ENCODE results near the gene DPYD. TPM values are rescaled to one million over a fixed set of nuclear protein-coding genes. Genes with fewer than 3 reads are reported as not detected.

DPYD gene
- polyA plus RNA-seq, 4 donors, result 11.9 to 31.8 (median 26.0) TPM

DNA sequence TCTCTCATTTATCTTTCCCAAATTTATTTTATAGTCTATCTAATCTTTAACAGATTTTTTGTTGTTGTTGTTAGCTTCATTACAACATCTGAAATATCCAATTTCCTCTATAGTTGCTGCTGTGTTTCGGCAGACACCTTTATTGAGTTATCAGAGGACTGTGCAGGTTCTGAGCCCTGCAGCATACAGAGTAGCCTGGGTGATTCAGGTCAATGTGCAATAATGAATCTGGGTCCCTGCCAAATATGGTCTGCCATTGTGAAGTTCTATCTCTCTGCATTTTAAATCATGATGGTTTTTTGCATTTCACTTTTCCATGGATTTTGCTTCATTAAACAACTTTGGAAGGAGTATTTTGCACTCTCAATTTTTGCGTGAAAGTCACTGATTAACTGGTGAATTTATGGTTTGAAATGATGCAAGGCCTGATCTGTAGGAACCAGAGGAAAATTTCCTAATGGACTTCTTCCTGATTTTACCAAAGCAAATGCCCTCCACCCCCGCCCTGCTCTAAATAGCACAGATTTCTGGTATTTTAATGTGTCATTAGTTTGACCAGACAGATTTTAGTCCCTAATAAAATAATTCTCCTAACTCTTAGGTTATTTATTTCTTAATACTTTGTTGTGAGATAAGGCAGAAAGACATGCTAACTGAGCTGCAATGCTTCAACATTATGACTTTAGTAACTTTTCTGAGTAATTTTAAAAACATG, 797.0 kb downstream of the DPYD start:
- Histone ChIP-seq H3K27ac (ENCODE audit: low read depth in 1 of 3, low read length in 2 of 3) (no peak overlapping the region), H3K27me3 (ENCODE audit: control insufficient read depth in 3 of 3, insufficient read depth in 3 of 3, low read length in 3 of 3) (no peaks in the 10 kb centered on the region), H3K9me3 (ENCODE audit: control insufficient read depth in 2 of 2, insufficient read depth in 1 of 2, low read depth in 1 of 2, low read length in 1 of 2) (no peaks in the 10 kb centered on the region), H3K4me3 (ENCODE audit: low read depth in 1 of 3, low read length in 3 of 3) (no peak overlapping the region), H3K36me3 (ENCODE audit: control insufficient read depth in 3 of 3, insufficient read depth in 2 of 3, low read depth in 1 of 3, low read length in 3 of 3) (peaks cover 0 to 3% (median 0%) of the 10 kb centered on the region in 3 donors), H3K4me1 (ENCODE audit: control insufficient read depth in 3 of 3, insufficient read depth in 2 of 3, low read depth in 1 of 3, low read length in 2 of 3) (no peaks in the 10 kb centered on the region)
- WGBS, 3 donors, result 68 to 73% (median 72%) methylated on average over 3 of the region's 3 CpGs
- peak in 1 of 2 donors; percentile 19 for DNase-seq
- no peak for FAIRE-seq

DNA sequence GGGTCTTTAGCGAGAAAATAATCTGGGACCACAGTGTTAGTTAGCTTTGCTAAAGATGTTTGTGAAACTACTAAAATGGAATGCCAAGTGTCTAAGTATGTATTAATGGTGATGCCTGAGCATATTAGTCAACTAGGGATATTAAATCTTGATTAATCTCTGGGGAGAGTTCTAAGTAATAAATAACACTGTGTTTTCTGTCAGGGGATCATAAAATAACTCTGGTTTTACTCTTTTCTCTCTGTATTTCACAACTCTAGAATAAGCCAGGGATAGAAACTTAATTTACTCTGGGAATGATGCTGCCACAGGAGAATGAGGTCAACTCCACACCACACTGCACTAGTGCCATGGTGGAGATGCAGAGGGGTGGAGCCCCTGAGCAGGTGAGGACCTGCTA, 800.0 kb downstream of the DPYD start:
- WGBS, 3 donors, result 94 to 100% (median 98%) methylated on average over 1 of the region's 1 CpG
- no peaks in the 10 kb centered on the region for H3K9me3 ChIP-seq (ENCODE audit: control insufficient read depth in 2 of 2, insufficient read depth in 1 of 2, low read depth in 1 of 2, low read length in 1 of 2)
- no peaks in the 10 kb centered on the region for H3K27me3 ChIP-seq (ENCODE audit: control insufficient read depth in 3 of 3, insufficient read depth in 3 of 3, low read length in 3 of 3)
- no peak overlapping the region for H3K27ac ChIP-seq (ENCODE audit: low read depth in 1 of 3, low read length in 2 of 3)
- DNase-seq (no peak), FAIRE-seq (no peak)
- no peak overlapping the region for H3K4me3 ChIP-seq (ENCODE audit: low read depth in 1 of 3, low read length in 3 of 3)
- H3K36me3 ChIP-seq (ENCODE audit: control insufficient read depth in 3 of 3, insufficient read depth in 2 of 3, low read depth in 1 of 3, low read length in 3 of 3), result peaks cover 0 to 4% (median 3%) of the 10 kb centered on the region in 3 donors
- no peaks in the 10 kb centered on the region for H3K4me1 ChIP-seq (ENCODE audit: control insufficient read depth in 3 of 3, insufficient read depth in 2 of 3, low read depth in 1 of 3, low read length in 2 of 3)

DNA sequence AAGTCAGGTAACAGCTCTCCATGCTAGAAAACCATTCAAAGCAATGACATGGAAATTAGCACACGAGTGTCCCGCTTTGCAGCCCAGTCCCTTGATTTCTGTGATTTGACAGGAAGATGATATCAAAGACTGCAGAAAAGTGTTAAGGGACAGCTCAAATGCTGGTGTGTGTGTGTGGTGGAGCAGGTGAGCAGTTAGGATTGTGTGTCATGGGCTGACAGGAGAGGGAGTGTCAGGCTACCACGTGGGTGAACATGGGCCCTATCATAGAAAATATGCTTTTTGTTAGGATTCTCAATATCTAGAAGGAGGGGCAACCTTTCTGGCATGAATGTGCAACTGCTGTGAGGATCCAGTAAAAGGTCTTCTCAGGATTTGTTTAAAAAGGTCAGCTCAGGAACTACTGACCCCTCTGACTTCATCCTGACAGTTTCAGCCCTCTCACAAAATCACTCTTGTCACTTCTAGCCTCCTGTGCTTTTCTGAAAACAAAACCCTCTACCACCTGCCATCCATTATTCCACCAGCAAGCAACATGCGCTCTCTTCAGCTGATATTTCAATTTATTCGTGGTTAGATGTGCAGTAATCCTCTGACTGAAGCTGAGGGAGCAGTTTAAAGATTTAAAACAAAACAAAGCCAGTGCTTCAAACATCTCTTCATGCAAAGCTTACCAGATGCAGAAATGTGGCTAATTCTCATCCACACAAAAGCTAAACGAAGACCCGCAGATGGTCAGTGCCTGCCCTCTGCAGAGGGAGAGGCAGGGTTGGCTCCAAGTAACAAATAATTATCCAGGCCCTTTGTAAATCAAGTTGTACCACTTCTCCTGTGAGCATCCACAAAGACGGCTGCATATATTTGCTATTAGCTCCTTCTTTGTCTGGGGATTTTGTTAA, 801.3 kb downstream of the DPYD start:
- FAIRE-seq (no peak), DNase-seq (no peak)
- no peak overlapping the region for H3K27ac ChIP-seq (ENCODE audit: low read depth in 1 of 3, low read length in 2 of 3)
- no peaks in the 10 kb centered on the region for H3K9me3 ChIP-seq (ENCODE audit: control insufficient read depth in 2 of 2, insufficient read depth in 1 of 2, low read depth in 1 of 2, low read length in 1 of 2)
- H3K27me3 ChIP-seq (ENCODE audit: control insufficient read depth in 3 of 3, insufficient read depth in 3 of 3, low read length in 3 of 3), result no peaks in the 10 kb centered on the region
- WGBS, 3 donors, result 82 to 87% (median 82%) methylated on average over 8 of the region's 8 CpGs
- no peak overlapping the region for H3K4me3 ChIP-seq (ENCODE audit: low read depth in 1 of 3, low read length in 3 of 3)
- peaks cover 0 to 4% (median 3%) of the 10 kb centered on the region in 3 donors for H3K36me3 ChIP-seq (ENCODE audit: control insufficient read depth in 3 of 3, insufficient read depth in 2 of 3, low read depth in 1 of 3, low read length in 3 of 3)
- H3K4me1 ChIP-seq (ENCODE audit: control insufficient read depth in 3 of 3, insufficient read depth in 2 of 3, low read depth in 1 of 3, low read length in 2 of 3), result no peaks in the 10 kb centered on the region

DNA sequence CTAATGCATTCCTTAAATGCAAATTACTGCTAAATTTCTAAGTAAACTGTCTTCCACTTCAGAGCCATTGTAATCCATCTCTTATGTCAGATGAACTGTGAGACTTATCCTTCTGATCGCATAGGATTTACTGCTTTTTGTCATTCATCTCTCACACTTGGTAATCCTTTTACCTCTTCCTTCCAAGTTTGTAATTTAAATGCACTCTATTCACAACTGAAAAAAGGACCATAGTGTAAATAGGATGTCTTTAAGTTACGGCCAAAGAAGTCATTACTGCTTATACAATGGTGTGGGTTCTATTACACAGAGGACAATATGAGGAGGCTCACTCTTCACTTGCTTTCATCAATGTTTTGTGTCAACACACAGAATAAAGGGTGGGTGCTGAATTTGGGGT, 806.0 kb downstream of the DPYD start:
- DNase-seq, result no peak
- H3K36me3 ChIP-seq (ENCODE audit: control insufficient read depth in 3 of 3, insufficient read depth in 2 of 3, low read depth in 1 of 3, low read length in 3 of 3), result peaks cover 0 to 4% (median 0%) of the 10 kb centered on the region in 3 donors
- H3K9me3 ChIP-seq (ENCODE audit: control insufficient read depth in 2 of 2, insufficient read depth in 1 of 2, low read depth in 1 of 2, low read length in 1 of 2), result no peaks in the 10 kb centered on the region
- no peak for FAIRE-seq
- no peak overlapping the region for H3K4me3 ChIP-seq (ENCODE audit: low read depth in 1 of 3, low read length in 3 of 3)
- no peaks in the 10 kb centered on the region for H3K4me1 ChIP-seq (ENCODE audit: control insufficient read depth in 3 of 3, insufficient read depth in 2 of 3, low read depth in 1 of 3, low read length in 2 of 3)
- WGBS, 3 donors, result 91 to 94% (median 93%) methylated on average over 2 of the region's 2 CpGs
- no peak overlapping the region for H3K27ac ChIP-seq (ENCODE audit: low read depth in 1 of 3, low read length in 2 of 3)
- no peaks in the 10 kb centered on the region for H3K27me3 ChIP-seq (ENCODE audit: control insufficient read depth in 3 of 3, insufficient read depth in 3 of 3, low read length in 3 of 3)

DNA sequence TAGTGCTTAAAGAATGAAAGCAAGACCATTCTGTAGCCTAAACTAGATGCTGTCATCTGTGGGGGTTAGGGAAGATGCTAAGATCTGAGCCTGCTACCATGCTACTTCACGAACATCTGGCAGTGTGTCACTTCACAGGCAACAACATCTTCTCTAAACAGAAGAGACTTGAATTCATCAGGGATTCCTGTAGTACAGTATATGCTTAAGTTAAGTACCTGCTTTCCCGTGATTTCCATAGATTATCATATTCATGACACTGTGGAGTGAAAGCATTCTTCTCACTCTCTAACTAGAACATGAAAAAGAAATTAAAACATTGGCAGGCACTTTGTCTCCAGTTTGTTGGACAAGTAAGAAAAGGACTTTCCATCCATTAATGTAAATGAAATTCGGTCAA, 808.4 kb downstream of the DPYD start:
- 76 to 94% (median 91%) methylated on average over 3 of the region's 3 CpGs for WGBS, 3 donors

DNA sequence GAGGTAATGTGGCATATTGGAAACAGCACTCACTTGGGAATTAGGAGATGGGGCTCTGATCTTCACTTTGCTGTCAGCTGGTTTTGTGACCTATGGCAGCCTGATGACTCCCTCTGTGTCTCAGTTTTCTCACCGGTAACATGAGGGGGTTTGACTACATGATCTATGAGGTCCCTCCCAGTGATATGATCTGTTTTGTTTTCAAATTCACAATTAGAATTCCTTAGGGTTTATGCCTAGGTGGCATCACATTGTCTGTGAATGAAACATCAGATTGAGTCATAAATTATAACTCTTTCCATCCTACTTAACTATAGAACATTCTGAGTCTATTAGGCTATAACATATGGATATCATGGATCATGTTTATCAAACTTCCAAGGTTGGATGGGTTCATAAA, 812.7 kb downstream of the DPYD start:
- H3K27me3 ChIP-seq (ENCODE audit: control insufficient read depth in 3 of 3, insufficient read depth in 3 of 3, low read length in 3 of 3), result no peaks in the 10 kb centered on the region
- H3K4me1 ChIP-seq (ENCODE audit: control insufficient read depth in 3 of 3, insufficient read depth in 2 of 3, low read depth in 1 of 3, low read length in 2 of 3), result no peaks in the 10 kb centered on the region
- no peaks in the 10 kb centered on the region for H3K9me3 ChIP-seq (ENCODE audit: control insufficient read depth in 2 of 2, insufficient read depth in 1 of 2, low read depth in 1 of 2, low read length in 1 of 2)
- 85 to 97% (median 93%) methylated on average over 1 of the region's 1 CpG for WGBS, 3 donors
- no peak overlapping the region for H3K4me3 ChIP-seq (ENCODE audit: low read depth in 1 of 3, low read length in 3 of 3)
- no peak overlapping the region for H3K27ac ChIP-seq (ENCODE audit: low read depth in 1 of 3, low read length in 2 of 3)
- FAIRE-seq, result no peak
- H3K36me3 ChIP-seq (ENCODE audit: control insufficient read depth in 3 of 3, insufficient read depth in 2 of 3, low read depth in 1 of 3, low read length in 3 of 3), result no peaks in the 10 kb centered on the region
- DNase-seq, result no peak

More for the DNA sequence above, 808.4 kb downstream of the DPYD start:
- Histone ChIP-seq H3K27ac (ENCODE audit: low read depth in 1 of 3, low read length in 2 of 3) (no peak overlapping the region), H3K27me3 (ENCODE audit: control insufficient read depth in 3 of 3, insufficient read depth in 3 of 3, low read length in 3 of 3) (no peaks in the 10 kb centered on the region), H3K4me3 (ENCODE audit: low read depth in 1 of 3, low read length in 3 of 3) (no peak overlapping the region), H3K9me3 (ENCODE audit: control insufficient read depth in 2 of 2, insufficient read depth in 1 of 2, low read depth in 1 of 2, low read length in 1 of 2) (no peaks in the 10 kb centered on the region), H3K4me1 (ENCODE audit: control insufficient read depth in 3 of 3, insufficient read depth in 2 of 3, low read depth in 1 of 3, low read length in 2 of 3) (no peaks in the 10 kb centered on the region), H3K36me3 (ENCODE audit: control insufficient read depth in 3 of 3, insufficient read depth in 2 of 3, low read depth in 1 of 3, low read length in 3 of 3) (peaks cover 0 to 4% (median 0%) of the 10 kb centered on the region in 3 donors)
- FAIRE-seq, result no peak
- DNase-seq, result no peak

DNA sequence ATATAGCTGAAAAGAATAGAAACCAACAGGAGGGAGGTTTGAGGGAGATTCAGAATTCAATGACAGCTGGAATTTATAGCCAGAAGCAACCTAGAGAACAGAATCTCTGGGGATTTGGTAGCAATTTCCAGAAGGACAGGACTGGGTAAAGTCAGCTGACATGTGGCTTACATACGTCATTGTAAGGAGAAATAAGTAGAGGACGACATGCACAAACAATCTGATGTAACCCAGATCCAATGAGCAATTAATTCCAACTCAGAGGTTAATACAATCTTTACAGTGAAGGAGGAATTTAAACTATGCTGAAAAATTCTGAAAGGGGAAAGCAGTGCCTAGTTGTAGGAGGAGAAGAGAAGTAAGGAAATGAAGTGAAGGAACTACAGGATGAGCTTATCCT, 815.3 kb downstream of the DPYD start:
- H3K36me3 ChIP-seq (ENCODE audit: control insufficient read depth in 3 of 3, insufficient read depth in 2 of 3, low read depth in 1 of 3, low read length in 3 of 3), result no peaks in the 10 kb centered on the region
- FAIRE-seq, result no peak
- H3K4me3 ChIP-seq (ENCODE audit: low read depth in 1 of 3, low read length in 3 of 3), result no peak overlapping the region
- H3K27ac ChIP-seq (ENCODE audit: low read depth in 1 of 3, low read length in 2 of 3), result no peak overlapping the region
- no peaks in the 10 kb centered on the region for H3K27me3 ChIP-seq (ENCODE audit: control insufficient read depth in 3 of 3, insufficient read depth in 3 of 3, low read length in 3 of 3)
- H3K9me3 ChIP-seq (ENCODE audit: control insufficient read depth in 2 of 2, insufficient read depth in 1 of 2, low read depth in 1 of 2, low read length in 1 of 2), result no peaks in the 10 kb centered on the region
- no peaks in the 10 kb centered on the region for H3K4me1 ChIP-seq (ENCODE audit: control insufficient read depth in 3 of 3, insufficient read depth in 2 of 3, low read depth in 1 of 3, low read length in 2 of 3)
- DNase-seq, result no peak
- 84 to 94% (median 92%) methylated on average over 2 of the region's 2 CpGs for WGBS, 3 donors

DNA sequence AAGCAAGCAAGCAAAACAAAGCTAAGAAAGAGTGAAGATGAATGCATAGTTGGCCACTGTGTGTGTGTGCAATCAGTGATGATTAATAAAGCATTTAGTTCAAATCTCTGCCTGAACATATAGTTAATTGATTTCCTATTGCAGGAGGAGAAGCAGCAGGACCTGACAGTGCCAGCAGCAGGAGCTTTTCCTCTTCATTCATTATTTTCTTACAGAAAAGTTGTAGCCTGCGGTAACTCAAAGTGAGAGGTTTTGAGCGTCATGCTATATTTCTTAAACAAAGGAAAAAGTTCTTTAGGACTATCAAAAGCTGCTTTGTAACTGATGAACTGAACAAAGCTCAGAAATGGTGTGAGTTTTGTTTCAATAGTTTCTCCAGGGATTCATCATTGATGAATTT, 819.3 kb downstream of the DPYD start:
- Histone ChIP-seq H3K4me3 (ENCODE audit: low read depth in 1 of 3, low read length in 3 of 3) (no peak overlapping the region), H3K27me3 (ENCODE audit: control insufficient read depth in 3 of 3, insufficient read depth in 3 of 3, low read length in 3 of 3) (no peaks in the 10 kb centered on the region), H3K9me3 (ENCODE audit: control insufficient read depth in 2 of 2, insufficient read depth in 1 of 2, low read depth in 1 of 2, low read length in 1 of 2) (no peaks in the 10 kb centered on the region), H3K4me1 (ENCODE audit: control insufficient read depth in 3 of 3, insufficient read depth in 2 of 3, low read depth in 1 of 3, low read length in 2 of 3) (no peaks in the 10 kb centered on the region), H3K27ac (ENCODE audit: low read depth in 1 of 3, low read length in 2 of 3) (no peak overlapping the region), H3K36me3 (ENCODE audit: control insufficient read depth in 3 of 3, insufficient read depth in 2 of 3, low read depth in 1 of 3, low read length in 3 of 3) (peaks cover 0 to 4% (median 0%) of the 10 kb centered on the region in 3 donors)
- WGBS, 3 donors, result 93 to 98% (median 94%) methylated on average over 2 of the region's 2 CpGs
- DNase-seq (no peak), FAIRE-seq (no peak)
